Esophagus (tissue), 2 donors: ENCODE measurements around the gene ZCCHC8. TPM values are rescaled to one million over a fixed set of nuclear protein-coding genes. Genes with fewer than 3 reads are reported as not detected.
"Not testable (repeated sequence)": the region's sequence is repeated elsewhere in the genome, so short reads cannot be mapped to it uniquely, and the experiment has no call there.

ENCODE experiments used
- H3K27ac ChIP-seq, 2 donors: one replicate each; pipeline ENCODE4 v1.5.1; 2013; ENCODE audit warnings: low read depth in 2 of 2, mild to moderate bottlenecking in 2 of 2, inconsistent platforms in 1 of 2, low read length in 1 of 2, moderate library complexity in 1 of 2
- H3K27me3 ChIP-seq, 2 donors: one replicate each; pipeline ENCODE4 v1.6.1; 2013; ENCODE audit warnings: low read length in 2 of 2, control low read depth in 1 of 2, mild to moderate bottlenecking in 1 of 2; ENCODE audit not compliant: insufficient read depth in 2 of 2, control insufficient read depth in 1 of 2
- H3K36me3 ChIP-seq, 2 donors: one replicate each; pipeline ENCODE4 v1.6.1; 2013; ENCODE audit warnings: low read length in 1 of 2; ENCODE audit not compliant: control insufficient read depth in 2 of 2, insufficient read depth in 2 of 2
- H3K4me1 ChIP-seq, 2 donors: one replicate each; pipeline ENCODE4 v1.6.1; 2013; ENCODE audit warnings: low read length in 1 of 2; ENCODE audit not compliant: control insufficient read depth in 2 of 2, insufficient read depth in 2 of 2
- H3K4me3 ChIP-seq, 2 donors: one replicate each; pipeline ENCODE4 v1.5.1; 2013; ENCODE audit warnings: low read length in 2 of 2, mild to moderate bottlenecking in 2 of 2, low read depth in 1 of 2, moderate library complexity in 1 of 2
- H3K9me3 ChIP-seq, 2 donors: one replicate each; pipeline ENCODE4 v1.6.1; 2013; ENCODE audit warnings: mild to moderate bottlenecking in 2 of 2, low read depth in 1 of 2, low read length in 1 of 2, moderate library complexity in 1 of 2; ENCODE audit not compliant: control insufficient read depth in 2 of 2, insufficient read depth in 1 of 2
- WGBS, 2 donors: extraction: QIAGEN DNeasy Blood & Tissue Kit; methylation state at CpG; one replicate each; pipeline ENCODE4 v1.1.7; 2013; 5-methylcytosine and 5-hydroxymethylcytosine counted together
- polyA plus RNA-seq, 2 donors: library from polyadenylated mRNA; stranded (reverse); fragments of 200-250 nt; gene quantifications; one replicate each; pipeline ENCODE4 v1.2.3, GENCODE V29; 2013
- donor health status: healthy with polysubstance abuse.
- donor health status: Bipolar disorder and iron deficiency.

Gene ZCCHC8
- polyA plus RNA-seq, 2 donors, result 15.4 to 27.6 TPM

GRCh38 chr12:122495258-122495657 is 5.5 kb downstream of the ZCCHC8 start:
- Histone ChIP-seq H3K9me3 (no peaks in the 10 kb centered on the region), H3K36me3 (peaks cover 3 to 6% of the 10 kb centered on the region in 2 donors), H3K27me3 (no peaks in the 10 kb centered on the region), H3K4me3 (no peak overlapping the region), H3K27ac (no peak overlapping the region), H3K4me1 (no peaks in the 10 kb centered on the region)
- 90 to 94% methylated on average over 7 of the region's 7 CpGs for WGBS, 2 donors

- H3K36me3 ChIP-seq, H3K27me3 ChIP-seq, H3K27ac ChIP-seq, H3K4me3 ChIP-seq, H3K9me3 ChIP-seq, H3K4me1 ChIP-seq: not testable (repeated sequence)
- 82 to 88% methylated on average over 6 of the region's 6 CpGs for WGBS, 2 donors
These were observed 7.5 kb downstream of the ZCCHC8 start for GRCh38 chr12:122493222-122493621.

- H3K36me3 ChIP-seq, result peaks cover 3 to 11% of the 10 kb centered on the region in 2 donors
- no peak overlapping the region for H3K27ac ChIP-seq
- no peak overlapping the region for H3K4me3 ChIP-seq
- H3K4me1 ChIP-seq, result no peaks in the 10 kb centered on the region
- 96 to 97% methylated on average over 2 of the region's 2 CpGs for WGBS, 2 donors
- H3K9me3 ChIP-seq, result no peaks in the 10 kb centered on the region
- H3K27me3 ChIP-seq, result no peaks in the 10 kb centered on the region
These were observed 8.7 kb downstream of the ZCCHC8 start for GRCh38 chr12:122491991-122492390.

GRCh38 chr12:122489038-122489437 is 11.7 kb downstream of the ZCCHC8 start:
- Histone ChIP-seq H3K36me3 (peaks cover 8 to 24% of the 10 kb centered on the region in 2 donors), H3K4me3 (no peak overlapping the region), H3K27ac (no peak overlapping the region), H3K4me1 (no peaks in the 10 kb centered on the region), H3K27me3 (no peaks in the 10 kb centered on the region), H3K9me3 (no peaks in the 10 kb centered on the region)
- WGBS, 2 donors, result 75 to 92% methylated on average over 2 of the region's 2 CpGs

- 95 to 96% methylated on average over 3 of the region's 3 CpGs for WGBS, 2 donors
- not testable (repeated sequence) for H3K4me1 ChIP-seq, H3K27ac ChIP-seq, H3K27me3 ChIP-seq, H3K9me3 ChIP-seq, H3K4me3 ChIP-seq
- H3K36me3 ChIP-seq, result peaks cover 8 to 24% of the 10 kb centered on the region in 2 donors
These were observed 12.9 kb downstream of the ZCCHC8 start for GRCh38 chr12:122487807-122488206.

- Histone ChIP-seq H3K27me3 (no peaks in the 10 kb centered on the region), H3K4me3 (no peak overlapping the region), H3K9me3 (no peaks in the 10 kb centered on the region), H3K27ac (no peak overlapping the region), H3K4me1 (no peaks in the 10 kb centered on the region), H3K36me3 (peaks cover 8 to 19% of the 10 kb centered on the region in 2 donors)
- 89 to 92% methylated on average over 7 of the region's 7 CpGs for WGBS, 2 donors
These were observed 13.8 kb downstream of the ZCCHC8 start for GRCh38 chr12:122486805-122487426.

GRCh38 chr12:122486360-122486759 is 14.4 kb downstream of the ZCCHC8 start:
- H3K36me3 ChIP-seq, result peaks cover 8 to 18% of the 10 kb centered on the region in 2 donors

GRCh38 chr12:122484385-122484784 is 16.3 kb downstream of the ZCCHC8 start:
- H3K36me3 ChIP-seq, result peaks cover 12 to 18% of the 10 kb centered on the region in 2 donors
- 96 to 100% methylated on average over 1 of the region's 1 CpG for WGBS, 2 donors
- H3K27me3 ChIP-seq, H3K27ac ChIP-seq, H3K4me3 ChIP-seq, H3K4me1 ChIP-seq, H3K9me3 ChIP-seq: not testable (repeated sequence)

More at GRCh38 chr12:122486360-122486759, 14.4 kb downstream of the ZCCHC8 start:
- H3K27me3 ChIP-seq, H3K4me1 ChIP-seq, H3K27ac ChIP-seq, H3K9me3 ChIP-seq, H3K4me3 ChIP-seq: not testable (repeated sequence)
- WGBS, 2 donors, result 95 to 96% methylated on average over 6 of the region's 6 CpGs

GRCh38 chr12:122483969-122484368 is 16.8 kb downstream of the ZCCHC8 start:
- Histone ChIP-seq H3K27me3 (no peaks in the 10 kb centered on the region), H3K4me1 (no peaks in the 10 kb centered on the region), H3K36me3 (peaks cover 12 to 16% of the 10 kb centered on the region in 2 donors), H3K27ac (no peak overlapping the region), H3K9me3 (no peaks in the 10 kb centered on the region), H3K4me3 (no peak overlapping the region)
- WGBS, 2 donors, result 91 to 95% methylated on average over 5 of the region's 5 CpGs

GRCh38 chr12:122481861-122482260 is 18.9 kb downstream of the ZCCHC8 start:
- H3K36me3 ChIP-seq, result peaks cover 12 to 17% of the 10 kb centered on the region in 2 donors
- 94 to 97% methylated on average over 6 of the region's 6 CpGs for WGBS, 2 donors
- no peak overlapping the region for H3K4me3 ChIP-seq
- H3K4me1 ChIP-seq, result no peaks in the 10 kb centered on the region
- no peaks in the 10 kb centered on the region for H3K27me3 ChIP-seq
- no peak overlapping the region for H3K27ac ChIP-seq
- no peaks in the 10 kb centered on the region for H3K9me3 ChIP-seq
